Measurements from ENCODE around the gene ESPL1. TPM values are rescaled to one million over a fixed set of nuclear protein-coding genes. Genes with fewer than 3 reads are reported as not detected.
"Not testable (repeated sequence)": the region's sequence is repeated elsewhere in the genome, so short reads cannot be mapped to it uniquely, and the experiment has no call there.

Gene ESPL1
- total RNA-seq, 5 donors from 2014 or later (not counting 1 experiment from before 2014, with no cell fraction given), result 1.2 to 2.5 (median 1.6) TPM

DNA sequence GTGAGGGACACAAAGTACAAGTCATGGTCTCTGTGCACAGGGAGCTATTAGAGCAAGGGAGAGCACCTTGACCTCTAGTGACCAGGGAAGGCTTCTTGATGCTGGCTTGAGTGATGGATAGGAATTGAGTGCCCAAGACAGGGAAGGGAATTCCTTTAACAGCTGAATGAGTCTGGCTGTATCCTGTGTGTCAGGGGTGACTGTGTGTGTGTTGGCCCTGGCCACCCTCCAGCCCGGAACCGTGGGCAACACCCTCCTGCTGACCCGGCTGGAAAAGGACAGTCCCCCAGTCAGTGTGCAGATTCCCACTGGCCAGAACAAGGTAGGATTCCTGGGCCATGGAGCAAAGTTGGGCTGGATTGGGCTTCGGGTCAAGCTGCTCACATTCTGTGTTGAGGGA is 21.8 kb downstream of the ESPL1 start:
- Mint-ChIP-seq H3K9me3 (no peaks in the 10 kb centered on the region), H3K4me3 (no peak overlapping the region), H3K4me1 (peaks cover 9 to 11% (median 10%) of the 10 kb centered on the region in 3 donors), H3K36me3 (no peaks in the 10 kb centered on the region), H3K27ac (no peak overlapping the region), H3K27me3 (no peaks in the 10 kb centered on the region)
- no peaks in the 10 kb centered on the region for H3K9me3 ChIP-seq
- H3K4me3 ChIP-seq (ENCODE audit: control insufficient read depth in 1 of 2, extremely low read depth in 1 of 2, low read length in 1 of 2), result no peak overlapping the region
- ATAC-seq (replicated peaks in 1 of 4), result no peak
- no peak for DNase-seq
- no peaks in the 10 kb centered on the region for H3K36me3 ChIP-seq (ENCODE audit: control insufficient read depth in 2 of 2, extremely low read depth in 1 of 2, insufficient read depth in 1 of 2, low read length in 1 of 2)
- POLR2A ChIA-PET, result no interaction called here
- CTCF ChIA-PET, result interaction anchor here (1.5 to 1.6 kb wide), 2 partner anchors 23 to 75 kb away, joined by 3 to 6 read pairs; no protein-coding TSS in a partner anchor
- peaks cover 0 to 11% of the 10 kb centered on the region in 2 experiments for H3K4me1 ChIP-seq (ENCODE audit: control insufficient read depth in 1 of 2, extremely low read depth in 1 of 2, insufficient read depth in 2 of 2, low read length in 2 of 2)
- no peak overlapping the region for H3K27ac ChIP-seq (ENCODE audit: low read length)
- H3K27me3 ChIP-seq (replicated peaks in 1 of 2; ENCODE audit: control insufficient read depth in 2 of 2, extremely low read depth in 1 of 2, insufficient read depth in 2 of 2, low read length in 1 of 2), result no peaks in the 10 kb centered on the region
- 90% methylated on average over 2 of the region's 4 CpGs for WGBS (ENCODE audit: insufficient coverage)

GRCh38 chr12:53290661-53291060 is 22.6 kb downstream of the ESPL1 start:
- peaks cover 0 to 16% of the 10 kb centered on the region in 2 experiments for H3K4me1 ChIP-seq (ENCODE audit: control insufficient read depth in 1 of 2, extremely low read depth in 1 of 2, insufficient read depth in 2 of 2, low read length in 2 of 2)
- peaks cover 16 to 18% (median 17%) of the 10 kb centered on the region in 3 donors for H3K4me1 Mint-ChIP-seq
- H3K27ac Mint-ChIP-seq, result no peak overlapping the region
- no peaks in the 10 kb centered on the region for H3K27me3 Mint-ChIP-seq
- H3K27me3 ChIP-seq (replicated peaks in 1 of 2; ENCODE audit: control insufficient read depth in 2 of 2, extremely low read depth in 1 of 2, insufficient read depth in 2 of 2, low read length in 1 of 2), result no peaks in the 10 kb centered on the region
- H3K36me3 Mint-ChIP-seq, result peaks cover 2% of the 10 kb centered on the region
- H3K4me3 Mint-ChIP-seq, result no peak overlapping the region
- 73% methylated on average over 3 of the region's 9 CpGs for WGBS (ENCODE audit: insufficient coverage)
- no peaks in the 10 kb centered on the region for H3K9me3 ChIP-seq
- CTCF ChIA-PET, result interaction anchor here (0.6 to 1.6 kb wide), 7 partner anchors 24 to 131 kb away, joined by 3 to 6 read pairs (median 4); partner anchors contain the start of gene AAAS (in 1 of the 2)
- POLR2A ChIA-PET, result interaction anchor here in 1 of 2 donors (0.6 kb wide), 1 partner anchor 1011 kb away, joined by 6 read pairs; no protein-coding TSS in a partner anchor
- no peak for ATAC-seq (replicated peaks in 1 of 4)
- no peak overlapping the region for H3K4me3 ChIP-seq (ENCODE audit: control insufficient read depth in 1 of 2, extremely low read depth in 1 of 2, low read length in 1 of 2)
- H3K9me3 Mint-ChIP-seq, result no peaks in the 10 kb centered on the region
- DNase-seq, result no peak
- no peaks in the 10 kb centered on the region for H3K36me3 ChIP-seq (ENCODE audit: control insufficient read depth in 2 of 2, extremely low read depth in 1 of 2, insufficient read depth in 1 of 2, low read length in 1 of 2)
- H3K27ac ChIP-seq (ENCODE audit: low read length), result no peak overlapping the region

DNA sequence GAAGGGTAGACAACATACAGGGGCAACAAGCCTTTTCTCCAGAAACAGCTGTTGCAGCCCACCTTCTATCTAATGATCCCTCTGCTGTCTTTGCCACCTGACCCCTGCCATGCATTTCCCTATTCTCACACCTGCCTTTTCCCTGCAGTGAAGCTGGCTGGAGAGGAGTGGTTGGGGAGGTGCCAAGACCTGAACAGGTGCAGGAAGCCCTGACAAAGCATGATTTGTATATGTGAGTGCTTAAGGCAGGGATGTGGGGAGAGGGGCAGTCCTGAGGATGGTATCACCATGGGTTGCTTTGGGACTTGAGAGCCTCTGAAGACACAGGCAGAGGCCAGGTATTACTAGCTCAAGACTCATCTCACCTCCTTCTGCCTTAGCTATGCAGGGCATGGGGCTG is 24.3 kb downstream of the ESPL1 start:
- ATAC-seq (replicated peaks in 1 of 4) (no peak), DNase-seq (no peak)
- no peaks in the 10 kb centered on the region for H3K27me3 Mint-ChIP-seq
- Histone ChIP-seq H3K4me3 (ENCODE audit: control insufficient read depth in 1 of 2, extremely low read depth in 1 of 2, low read length in 1 of 2) (no peak overlapping the region), H3K4me1 (ENCODE audit: control insufficient read depth in 1 of 2, extremely low read depth in 1 of 2, insufficient read depth in 2 of 2, low read length in 2 of 2) (peaks cover 6 to 27% of the 10 kb centered on the region in 2 experiments), H3K36me3 (ENCODE audit: control insufficient read depth in 2 of 2, extremely low read depth in 1 of 2, insufficient read depth in 1 of 2, low read length in 1 of 2) (peaks cover 0 to 3% of the 10 kb centered on the region in 2 donors), H3K27me3 (replicated peaks in 1 of 2; ENCODE audit: control insufficient read depth in 2 of 2, extremely low read depth in 1 of 2, insufficient read depth in 2 of 2, low read length in 1 of 2) (no peaks in the 10 kb centered on the region), H3K9me3 (no peaks in the 10 kb centered on the region), H3K27ac (ENCODE audit: low read length) (no peak overlapping the region)
- H3K4me1 Mint-ChIP-seq, result peaks cover 32 to 34% (median 32%) of the 10 kb centered on the region in 3 donors
- ChIA-PET POLR2A (interaction anchor here in 1 of 2 donors (0.6 kb wide), 1 partner anchor 135 kb away, joined by 3 read pairs; no protein-coding TSS in a partner anchor), CTCF (no interaction called here)
- H3K27ac Mint-ChIP-seq, result no peak overlapping the region
- H3K4me3 Mint-ChIP-seq, result no peak overlapping the region
- H3K36me3 Mint-ChIP-seq, result peaks cover 4% of the 10 kb centered on the region
- H3K9me3 Mint-ChIP-seq, result no peaks in the 10 kb centered on the region

- H3K4me3 ChIP-seq (ENCODE audit: control insufficient read depth in 1 of 2, extremely low read depth in 1 of 2, low read length in 1 of 2), result peak within 1 kb of the TSS; percentile 88 to 96
- Mint-ChIP-seq H3K27me3 (no peaks in the 10 kb centered on the region), H3K36me3 (peaks cover 26% of the 10 kb centered on the region), H3K4me3 (peak within 1 kb of the TSS; percentile 98 to 99 (median 98)), H3K9me3 (no peaks in the 10 kb centered on the region), H3K4me1 (peaks cover 49 to 54% (median 51%) of the 10 kb centered on the region in 3 donors), H3K27ac (peak within 1 kb of the TSS; percentile 96 to 99)
- under 1% methylated on average over 24 of the region's 42 CpGs for WGBS (ENCODE audit: insufficient coverage)
- ChIA-PET CTCF (interaction anchor here (0.5 to 3.9 kb wide), 16 partner anchors 26 to 339 kb away, joined by 3 to 53 read pairs (median 4); partner anchors contain the start of genes AAAS (in 2 of the 2), CSAD (in 1 of the 2), SPRYD3 (in 1 of the 2) and TARBP2 (in 1 of the 2)), POLR2A (interaction anchor here (0.6 to 2.1 kb wide), 7 partner anchors 20 to 154 kb away, joined by 3 to 9 read pairs (median 3); partner anchors contain the start of genes AAAS (in 1 of the 2), PRR13 (in 1 of the 2) and ZNF740 (in 1 of the 2))
- H3K27ac ChIP-seq (ENCODE audit: low read length), result peak within 1 kb of the TSS; percentile 76
- no peaks in the 10 kb centered on the region for H3K27me3 ChIP-seq (replicated peaks in 1 of 2; ENCODE audit: control insufficient read depth in 2 of 2, extremely low read depth in 1 of 2, insufficient read depth in 2 of 2, low read length in 1 of 2)
- peaks cover 3 to 20% of the 10 kb centered on the region in 2 donors for H3K36me3 ChIP-seq (ENCODE audit: control insufficient read depth in 2 of 2, extremely low read depth in 1 of 2, insufficient read depth in 1 of 2, low read length in 1 of 2)
- ATAC-seq (replicated peaks in 1 of 4) (peak; percentile 89 to 94 (median 92)), DNase-seq (peak; percentile 64 to 93 (median 86))
- H3K9me3 ChIP-seq, result no peaks in the 10 kb centered on the region
- peaks cover 8 to 40% of the 10 kb centered on the region in 2 experiments for H3K4me1 ChIP-seq (ENCODE audit: control insufficient read depth in 1 of 2, extremely low read depth in 1 of 2, insufficient read depth in 2 of 2, low read length in 2 of 2)
Observed at GRCh38 chr12:53295070-53295890, 27.2 kb downstream of the ESPL1 start, which contains the start of gene PFDN5. TSS of gene PFDN5 (plus strand) at chr12:53295542. CDS start at chr12:53295568, 26 bp downstream.

- Mint-ChIP-seq H3K27me3 (no peaks in the 10 kb centered on the region), H3K27ac (peak overlapping the region; percentile 96 to 99), H3K9me3 (no peaks in the 10 kb centered on the region), H3K36me3 (peaks cover 31% of the 10 kb centered on the region), H3K4me3 (peak overlapping the region; percentile 98 to 99 (median 98)), H3K4me1 (peaks cover 54 to 59% (median 56%) of the 10 kb centered on the region in 3 donors)
- no peaks in the 10 kb centered on the region for H3K9me3 ChIP-seq
- peak overlapping the region; percentile 76 for H3K27ac ChIP-seq (ENCODE audit: low read length)
- H3K4me1 ChIP-seq (ENCODE audit: control insufficient read depth in 1 of 2, extremely low read depth in 1 of 2, insufficient read depth in 2 of 2, low read length in 2 of 2), result peaks cover 12 to 46% of the 10 kb centered on the region in 2 experiments
- peaks cover 3 to 20% of the 10 kb centered on the region in 2 donors for H3K36me3 ChIP-seq (ENCODE audit: control insufficient read depth in 2 of 2, extremely low read depth in 1 of 2, insufficient read depth in 1 of 2, low read length in 1 of 2)
- no peak for DNase-seq
- peak overlapping the region; percentile 88 to 96 for H3K4me3 ChIP-seq (ENCODE audit: control insufficient read depth in 1 of 2, extremely low read depth in 1 of 2, low read length in 1 of 2)
- ATAC-seq (replicated peaks in 1 of 4), result peak in 1 of 4 experiments; percentile 0
- CTCF ChIA-PET, result interaction anchor here (0.5 to 3.9 kb wide), 14 partner anchors 25 to 338 kb away, joined by 3 to 53 read pairs (median 4); partner anchors contain the start of genes AAAS (in 2 of the 2), CSAD (in 1 of the 2), SPRYD3 (in 1 of the 2) and TARBP2 (in 1 of the 2)
- 17% methylated on average over 7 of the region's 12 CpGs for WGBS (ENCODE audit: insufficient coverage)
- POLR2A ChIA-PET, result interaction anchor here (0.6 to 2.1 kb wide), 5 partner anchors 25 to 153 kb away, joined by 3 to 9 read pairs (median 3); partner anchors contain the start of genes AAAS (in 1 of the 2), PRR13 (in 1 of the 2) and ZNF740 (in 1 of the 2)
- no peaks in the 10 kb centered on the region for H3K27me3 ChIP-seq (replicated peaks in 1 of 2; ENCODE audit: control insufficient read depth in 2 of 2, extremely low read depth in 1 of 2, insufficient read depth in 2 of 2, low read length in 1 of 2)
Observed at GRCh38 chr12:53295891-53296219, 27.8 kb downstream of the ESPL1 start.

- WGBS (ENCODE audit: insufficient coverage), result 100% methylated on average over 7 of the region's 10 CpGs
- Histone ChIP-seq H3K4me1 (ENCODE audit: control insufficient read depth in 1 of 2, extremely low read depth in 1 of 2, insufficient read depth in 2 of 2, low read length in 2 of 2) (peaks cover 12 to 57% of the 10 kb centered on the region in 2 experiments), H3K36me3 (ENCODE audit: control insufficient read depth in 2 of 2, extremely low read depth in 1 of 2, insufficient read depth in 1 of 2, low read length in 1 of 2) (peaks cover 3 to 21% of the 10 kb centered on the region in 2 donors)
- not testable (repeated sequence) for ATAC-seq (replicated peaks in 1 of 4); H3K27ac ChIP-seq (ENCODE audit: low read length); H3K9me3 Mint-ChIP-seq; DNase-seq; H3K9me3 ChIP-seq; H3K27me3 Mint-ChIP-seq; H3K27me3 ChIP-seq (replicated peaks in 1 of 2; ENCODE audit: control insufficient read depth in 2 of 2, extremely low read depth in 1 of 2, insufficient read depth in 2 of 2, low read length in 1 of 2); H3K4me3 ChIP-seq (ENCODE audit: control insufficient read depth in 1 of 2, extremely low read depth in 1 of 2, low read length in 1 of 2)
- ChIA-PET POLR2A (interaction anchor here in 1 of 2 donors (0.6 kb wide), 1 partner anchor 295 kb away, joined by 3 read pairs; no protein-coding TSS in a partner anchor), CTCF (interaction anchor here (0.6 to 3.9 kb wide), 5 partner anchors 22 to 83 kb away, joined by 3 to 53 read pairs (median 5); partner anchors contain the start of gene AAAS (in 2 of the 2))
- Mint-ChIP-seq H3K36me3 (peaks cover 38% of the 10 kb centered on the region), H3K27ac (peak overlapping the region; percentile 44 to 96), H3K4me1 (peaks cover 67 to 69% (median 69%) of the 10 kb centered on the region in 3 donors), H3K4me3 (peak overlapping the region; percentile 42 to 99 (median 98))
Observed at GRCh38 chr12:53297106-53297505, 29.0 kb downstream of the ESPL1 start.

Measured in T-cell (primary cell).